ENCODE data around the gene THAP11. TPM values are rescaled to one million over a fixed set of nuclear protein-coding genes. Genes with fewer than 3 reads are reported as not detected.

Gene THAP11
- total and polyA plus RNA-seq, 2 of the 13 experiments (the other 11 are each of a cell fraction or from before 2014, with no cell fraction given) = 44.2 to 53.4 TPM

DNA sequence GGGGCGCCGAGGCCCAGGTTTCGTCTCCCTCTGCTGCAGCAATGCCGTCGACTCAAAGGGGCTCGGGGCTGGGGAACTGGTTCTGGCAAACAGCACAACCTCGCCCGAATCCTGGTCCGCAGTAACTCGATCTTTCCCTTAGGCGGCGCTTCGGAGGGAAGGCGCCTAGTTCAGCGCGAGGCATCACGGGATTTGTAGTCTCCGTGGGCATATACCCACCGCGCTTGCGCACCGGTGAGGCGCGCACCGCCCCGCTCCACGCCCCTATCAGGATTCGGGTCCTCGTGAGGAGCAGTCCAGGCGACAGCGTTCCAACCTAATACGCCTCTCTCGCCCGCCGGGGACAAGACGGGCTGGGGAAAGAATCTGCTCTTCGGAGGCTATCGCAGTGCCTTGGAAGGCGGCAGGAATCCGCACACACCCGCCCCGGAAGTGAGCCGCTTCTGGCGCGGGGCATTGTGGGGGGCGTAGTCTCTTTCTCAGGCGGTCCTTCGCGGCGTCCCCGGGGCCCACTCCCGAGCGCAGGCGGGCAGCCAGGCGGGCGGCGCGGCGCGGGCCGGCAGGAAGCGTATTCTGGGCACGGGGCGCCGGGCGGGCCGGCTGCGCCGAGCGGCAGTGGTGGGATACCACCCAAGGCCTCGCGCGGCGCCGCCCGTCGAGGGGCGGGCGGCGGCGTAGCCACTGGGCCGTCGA is at the start of gene THAP11 (continued):
- TF ChIP-seq ZNF34 (CRISPR knock-in tag; IDR thresholded peaks at IDR 0.05; ENCODE audit: borderline replicate concordance) (no peak), ZSCAN12 (CRISPR knock-in tag; IDR thresholded peaks at IDR 0.05) (no peak; the same call in 1 of the 2 replicates), HES4 (CRISPR knock-in tag; IDR thresholded peaks at IDR 0.05; ENCODE audit: borderline replicate concordance) (0 out of 2 replicates have a peak, but pooled peaks have one; percentile 85), ZNF501 (CRISPR knock-in tag; IDR thresholded peaks at IDR 0.05) (peak; percentile 95), KDM5B (CRISPR knock-in tag; IDR thresholded peaks at IDR 0.05; ENCODE audit: borderline replicate concordance) (no peak; the same call in 1 of the 2 replicates), DMAP1 (CRISPR knock-in tag; IDR thresholded peaks at IDR 0.05) (peak; percentile 53; the same call in 1 of the 2 replicates), SRSF4 (IDR thresholded peaks at IDR 0.05; ENCODE audit: low read depth, low read length, poor library complexity, severe bottlenecking) (no peak), ZFP36L2 (CRISPR knock-in tag; IDR thresholded peaks at IDR 0.05) (peak; percentile 51; the same call in 1 of the 2 replicates), ELF4 (CRISPR knock-in tag; IDR thresholded peaks at IDR 0.05; ENCODE audit: borderline replicate concordance) (peak; percentile 82; the same call in 1 of the 2 replicates), EED (CRISPR knock-in tag; IDR thresholded peaks at IDR 0.05) (no peak; the same call in 1 of the 2 replicates), PHF20 (CRISPR knock-in tag; IDR thresholded peaks at IDR 0.05) (peak; percentile 43), TBX3 (IDR thresholded peaks at IDR 0.05; ENCODE audit: borderline replicate concordance) (peak; percentile 66; the same call in 1 of the 2 replicates), ZNF136 (CRISPR knock-in tag; IDR thresholded peaks at IDR 0.05; ENCODE audit: low read depth) (no peak), HNF4G (IDR thresholded peaks at IDR 0.05; ENCODE audit: borderline replicate concordance, low read depth, low read length) (peak; percentile 46; the same call in 1 of the 2 replicates), HNF4G (CRISPR knock-in tag; IDR thresholded peaks at IDR 0.05; ENCODE audit: borderline replicate concordance, low read depth) (no peak; the same call in 1 of the 2 replicates), ONECUT2 (CRISPR knock-in tag; IDR thresholded peaks at IDR 0.05) (0 out of 2 replicates have a peak, but pooled peaks have one; percentile 11), TBX2 (CRISPR knock-in tag; IDR thresholded peaks at IDR 0.05; ENCODE audit: borderline replicate concordance) (peak; percentile 77), IRX3 (CRISPR knock-in tag; IDR thresholded peaks at IDR 0.05; ENCODE audit: borderline replicate concordance, low read depth) (0 out of 2 replicates have a peak, but pooled peaks have one; percentile 6), ZBTB20 (CRISPR knock-in tag; IDR thresholded peaks at IDR 0.05; ENCODE audit: borderline replicate concordance, low read depth) (peak; percentile 45; the same call in 1 of the 2 replicates), GZF1 (CRISPR knock-in tag; IDR thresholded peaks at IDR 0.05) (no peak), CAMTA2 (CRISPR knock-in tag; IDR thresholded peaks at IDR 0.05; ENCODE audit: borderline replicate concordance) (no peak)
- TF ChIP-seq, protein P1, sequence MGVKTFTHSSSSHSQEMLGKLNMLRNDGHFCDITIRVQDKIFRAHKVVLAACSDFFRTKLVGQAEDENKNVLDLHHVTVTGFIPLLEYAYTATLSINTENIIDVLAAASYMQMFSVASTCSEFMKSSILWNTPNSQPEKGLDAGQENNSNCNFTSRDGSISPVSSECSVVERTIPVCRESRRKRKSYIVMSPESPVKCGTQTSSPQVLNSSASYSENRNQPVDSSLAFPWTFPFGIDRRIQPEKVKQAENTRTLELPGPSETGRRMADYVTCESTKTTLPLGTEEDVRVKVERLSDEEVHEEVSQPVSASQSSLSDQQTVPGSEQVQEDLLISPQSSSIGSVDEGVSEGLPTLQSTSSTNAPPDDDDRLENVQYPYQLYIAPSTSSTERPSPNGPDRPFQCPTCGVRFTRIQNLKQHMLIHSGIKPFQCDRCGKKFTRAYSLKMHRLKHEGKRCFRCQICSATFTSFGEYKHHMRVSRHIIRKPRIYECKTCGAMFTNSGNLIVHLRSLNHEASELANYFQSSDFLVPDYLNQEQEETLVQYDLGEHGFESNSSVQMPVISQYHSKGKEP (CRISPR knock-in tag; IDR thresholded peaks at IDR 0.05) = 0 out of 2 replicates have a peak, but pooled peaks have one; percentile 69
- TF ChIP-seq, protein P2, sequence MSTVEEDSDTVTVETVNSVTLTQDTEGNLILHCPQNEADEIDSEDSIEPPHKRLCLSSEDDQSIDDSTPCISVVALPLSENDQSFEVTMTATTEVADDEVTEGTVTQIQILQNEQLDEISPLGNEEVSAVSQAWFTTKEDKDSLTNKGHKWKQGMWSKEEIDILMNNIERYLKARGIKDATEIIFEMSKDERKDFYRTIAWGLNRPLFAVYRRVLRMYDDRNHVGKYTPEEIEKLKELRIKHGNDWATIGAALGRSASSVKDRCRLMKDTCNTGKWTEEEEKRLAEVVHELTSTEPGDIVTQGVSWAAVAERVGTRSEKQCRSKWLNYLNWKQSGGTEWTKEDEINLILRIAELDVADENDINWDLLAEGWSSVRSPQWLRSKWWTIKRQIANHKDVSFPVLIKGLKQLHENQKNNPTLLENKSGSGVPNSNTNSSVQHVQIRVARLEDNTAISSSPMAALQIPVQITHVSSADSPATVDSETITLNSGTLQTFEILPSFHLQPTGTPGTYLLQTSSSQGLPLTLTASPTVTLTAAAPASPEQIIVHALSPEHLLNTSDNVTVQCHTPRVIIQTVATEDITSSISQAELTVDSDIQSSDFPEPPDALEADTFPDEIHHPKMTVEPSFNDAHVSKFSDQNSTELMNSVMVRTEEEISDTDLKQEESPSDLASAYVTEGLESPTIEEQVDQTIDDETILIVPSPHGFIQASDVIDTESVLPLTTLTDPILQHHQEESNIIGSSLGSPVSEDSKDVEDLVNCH (CRISPR knock-in tag; IDR thresholded peaks at IDR 0.05) = no peak

Measured in HepG2 (cell line).